IMR-90 (cell line): Measurements from ENCODE around the gene TCFL5. TPM values are rescaled to one million over a fixed set of nuclear protein-coding genes. Genes with fewer than 3 reads are reported as not detected.

Experiments
- ATAC-seq: fragments of 200-7000 bp; cut with Tn5 transposase; 2 replicates; pipeline ENCODE4 v1.9.1; 2020; ENCODE audit warnings: low read depth, mild to moderate bottlenecking, moderate library complexity
- BruUV-seq: library from RNA; stranded (reverse); fragments of 400-500 nt; replicated peaks from 2 replicates; lab custom pipeline; 2021; lab: Mats Ljungman, UMichigan
- CTCF ChIA-PET: fragments of 300-600 bp; formaldehyde crosslinking; extraction: SDS; loops from one replicate; lab custom pipeline; 2021; ENCODE audit warnings: antibody characterized with exemption; lab: Yijun Ruan, JAX
- POLR2A ChIA-PET: fragments of 300-600 bp; sonication (Branson Sonifier 250); formaldehyde crosslinking; loops from one replicate; lab custom pipeline; 2022; ENCODE audit warnings: antibody characterized with exemption; ENCODE audit not compliant: unreplicated experiment; lab: Charles Lee
- DNase-seq: peaks from one replicate; pipeline ENCODE4 v3.0.0; 2013
- H2AFZ ChIP-seq: replicated peaks from 2 replicates; pipeline ENCODE3; 2013; ENCODE audit warnings: low read length, mild to moderate bottlenecking; ENCODE audit not compliant: poor library complexity
- H2AK5ac ChIP-seq: 2 replicates; pipeline ENCODE4 v1.6.1; 2013; ENCODE audit warnings: low read depth, low read length, inconsistent platforms
- H2AK9ac ChIP-seq: replicated peaks from 2 replicates; pipeline ENCODE3; 2013; ENCODE audit warnings: mild to moderate bottlenecking, low read depth, low read length, moderate library complexity; ENCODE audit not compliant: poor library complexity
- H2BK120ac ChIP-seq: 2 replicates; pipeline ENCODE4 v1.6.1; 2013; ENCODE audit warnings: low read depth, low read length, inconsistent platforms
- H2BK15ac ChIP-seq: 3 replicates; pipeline ENCODE4 v1.6.1; 2013; ENCODE audit warnings: low read depth, low read length, inconsistent platforms
- H2BK20ac ChIP-seq: 2 replicates; pipeline ENCODE4 v1.6.1; 2013; ENCODE audit warnings: low read depth, mild to moderate bottlenecking, inconsistent platforms, low read length, moderate library complexity
- H2BK5ac ChIP-seq: 2 replicates; pipeline ENCODE4 v1.6.1; 2013; ENCODE audit warnings: mild to moderate bottlenecking, low read depth, low read length, inconsistent platforms; ENCODE audit not compliant: poor library complexity, severe bottlenecking
- H3K14ac ChIP-seq: replicated peaks from 2 replicates; pipeline ENCODE4 v1.6.1; 2013; ENCODE audit warnings: low read depth, low read length, inconsistent platforms
- H3K18ac ChIP-seq: 2 replicates; pipeline ENCODE4 v1.6.1; 2013; ENCODE audit warnings: low read depth, low read length, control low read depth
- H3K23ac ChIP-seq: 2 replicates; pipeline ENCODE4 v1.6.1; 2013; ENCODE audit warnings: low read depth, low read length, inconsistent platforms
- H3K27ac ChIP-seq: 2 replicates; pipeline ENCODE4 v1.5.1; 2013; ENCODE audit warnings: mild to moderate bottlenecking, control low read depth, low read length; ENCODE audit not compliant: insufficient read depth
- H3K27me3 ChIP-seq: 2 replicates; pipeline ENCODE4 v1.6.1; 2013; ENCODE audit warnings: low read length; ENCODE audit not compliant: control insufficient read depth, insufficient read depth
- H3K36me3 ChIP-seq: 2 replicates; pipeline ENCODE4 v1.6.1; 2013; ENCODE audit warnings: low read length, mixed read lengths; ENCODE audit not compliant: control insufficient read depth, insufficient read depth
- H3K4ac ChIP-seq: 2 replicates; pipeline ENCODE4 v1.6.1; 2013; ENCODE audit warnings: low read depth, low read length, inconsistent platforms
- H3K4me1 ChIP-seq: 2 replicates; pipeline ENCODE4 v1.6.1; 2013; ENCODE audit warnings: low read length, mixed read lengths; ENCODE audit not compliant: control insufficient read depth, insufficient read depth
- H3K4me2 ChIP-seq: 2 replicates; pipeline ENCODE4 v1.6.1; 2013; ENCODE audit warnings: low read depth, mild to moderate bottlenecking, control low read depth, low read length, moderate library complexity
- H3K4me3 ChIP-seq: 2 replicates; pipeline ENCODE4 v1.5.1; 2013; ENCODE audit warnings: low read depth, mild to moderate bottlenecking, control low read depth, low read length, moderate library complexity; ENCODE audit not compliant: insufficient read depth
- H3K56ac ChIP-seq: 2 replicates; pipeline ENCODE4 v1.6.1; 2013; ENCODE audit warnings: low read length, inconsistent platforms; ENCODE audit not compliant: insufficient read depth; ENCODE audit errors: extremely low read depth
- H3K79me1 ChIP-seq, 2 experiments: 2 replicates each; pipeline ENCODE4 v1.6.1; 2013; ENCODE audit warnings: low read length in 2 of 2, inconsistent platforms in 1 of 2, low read depth in 1 of 2
- H3K9ac ChIP-seq: 2 replicates; pipeline ENCODE4 v1.6.1; 2013; ENCODE audit warnings: low read depth, low read length, control low read depth
- H3K9me1 ChIP-seq: 2 replicates; pipeline ENCODE4 v1.6.1; 2013; ENCODE audit warnings: low read length, inconsistent platforms; ENCODE audit not compliant: insufficient read depth
- H3K9me3 ChIP-seq: 2 replicates; pipeline ENCODE4 v1.6.1; 2013; ENCODE audit warnings: low read length; ENCODE audit not compliant: control insufficient read depth, insufficient read depth
- H4K20me1 ChIP-seq: 2 replicates; pipeline ENCODE4 v1.6.1; 2013; ENCODE audit warnings: low read length, inconsistent platforms; ENCODE audit not compliant: insufficient read depth
- H4K5ac ChIP-seq: 2 replicates; pipeline ENCODE4 v1.6.1; 2013; ENCODE audit warnings: mild to moderate bottlenecking, low read depth, low read length, control low read depth
- H4K8ac ChIP-seq, 2 experiments: 2 replicates each; pipeline ENCODE4 v1.6.1; 2013; ENCODE audit warnings: low read depth in 2 of 2, low read length in 2 of 2, control low read depth in 1 of 2, inconsistent platforms in 1 of 2
- H4K91ac ChIP-seq: 2 replicates; pipeline ENCODE4 v1.6.1; 2013; ENCODE audit warnings: low read depth, low read length, inconsistent platforms; ENCODE audit not compliant: insufficient read depth
- BHLHE40 ChIP-seq: fragments of 150-350 bp; IDR thresholded peaks from 2 replicates; pipeline ENCODE4 v1.6.1; 2016; ENCODE audit warnings: mild to moderate bottlenecking, low read depth, low read length
- CEBPB ChIP-seq: IDR thresholded peaks from 2 replicates; pipeline ENCODE4 v1.6.1; 2012; ENCODE audit warnings: low read depth, low read length, improper control_type of control experiment
- CHD1 ChIP-seq: IDR thresholded peaks from 2 replicates; pipeline ENCODE4 v1.6.1; 2012; ENCODE audit warnings: low read depth, low read length, improper control_type of control experiment
- CTCF ChIP-seq: conservative IDR thresholded peaks from 2 replicates; pipeline ENCODE4 v1.5.1; 2012; ENCODE audit warnings: mild to moderate bottlenecking, low read depth, low read length, improper control_type of control experiment
- ELK1 ChIP-seq: fragments of 150-350 bp; IDR thresholded peaks from 2 replicates; pipeline ENCODE4 v1.6.1; 2016; ENCODE audit warnings: low read depth, mild to moderate bottlenecking, low read length, moderate library complexity, borderline replicate concordance
- FOS ChIP-seq: fragments of 150-350 bp; IDR thresholded peaks from 2 replicates; pipeline ENCODE4 v1.6.1; 2016; ENCODE audit warnings: low read depth, low read length
- MAFK ChIP-seq: IDR thresholded peaks from 2 replicates; pipeline ENCODE4 v1.6.1; 2012; ENCODE audit warnings: low read depth, low read length, improper control_type of control experiment
- MAZ ChIP-seq: IDR thresholded peaks from 2 replicates; pipeline ENCODE4 v1.6.1; 2012; ENCODE audit warnings: low read depth, mild to moderate bottlenecking, low read length, improper control_type of control experiment, moderate library complexity, borderline replicate concordance
- MXI1 ChIP-seq: IDR thresholded peaks from 2 replicates; pipeline ENCODE4 v1.6.1; 2012; ENCODE audit warnings: low read depth, mild to moderate bottlenecking, low read length, moderate library complexity, borderline replicate concordance
- NFE2L2 ChIP-seq: fragments of 150-350 bp; IDR thresholded peaks from 2 replicates; pipeline ENCODE4 v1.6.1; 2016; ENCODE audit warnings: low read depth, mild to moderate bottlenecking, low read length
- POLR2A ChIP-seq: IDR thresholded peaks from 2 replicates; pipeline ENCODE4 v1.6.1; 2012; ENCODE audit warnings: mild to moderate bottlenecking, low read depth, low read length
- RAD21 ChIP-seq: IDR thresholded peaks from 2 replicates; pipeline ENCODE4 v1.6.1; 2012; ENCODE audit warnings: low read length, improper control_type of control experiment
- RCOR1 ChIP-seq: IDR thresholded peaks from 2 replicates; pipeline ENCODE4 v1.6.1; 2012; ENCODE audit warnings: mild to moderate bottlenecking, low read length, improper control_type of control experiment; ENCODE audit not compliant: insufficient replicate concordance
- RFX5 ChIP-seq: IDR thresholded peaks from 2 replicates; pipeline ENCODE4 v1.8.0; 2012; ENCODE audit warnings: low read depth, mild to moderate bottlenecking, low read length, moderate library complexity
- SMC3 ChIP-seq: fragments of 150-350 bp; IDR thresholded peaks from 2 replicates; pipeline ENCODE4 v1.6.1; 2016; ENCODE audit warnings: low read depth, mild to moderate bottlenecking, antibody characterized with exemption, low read length, moderate library complexity
- USF2 ChIP-seq: fragments of 150-350 bp; IDR thresholded peaks from 2 replicates; pipeline ENCODE4 v1.6.1; 2017; ENCODE audit warnings: mild to moderate bottlenecking, antibody characterized with exemption, low read length, low read depth
- WGBS, 2 experiments: methylation state at CpG; one replicate each; pipeline versions ENCODE4 v1.1.5 to v1.1.7; 2013; ENCODE audit warnings: missing lambda C conversion rate in 2 of 2; ENCODE audit not compliant: insufficient read length in 1 of 2; ENCODE audit errors: extremely low coverage in 2 of 2; 5-methylcytosine and 5-hydroxymethylcytosine counted together
- dilution Hi-C: fragments of 300-500 bp; cut with HindIII; formaldehyde crosslinking; loops from one replicate; pipeline ENCODE4 v1.14.3; 2018; ENCODE audit warnings: low sequenced_read_pairs; ENCODE audit not compliant: unreplicated experiment
- in situ Hi-C: fragments of 300-500 bp; cut with MboI; formaldehyde crosslinking; loops from 3 replicates; pipeline ENCODE4 v1.14.3; 2019; ENCODE audit warnings: low sequenced_read_pairs, inconsistent platforms, mixed read lengths
- intact Hi-C: fragments of 100-400 bp; cut with micrococcal nuclease; formaldehyde crosslinking; loops from 2 replicates; pipeline ENCODE4 v1.10.0; 2022
- polyA plus RNA-seq, 3 experiments: library from polyadenylated mRNA; depleted of rRNA; stranded (reverse); fragments of >200 nt; gene quantifications; 2 replicates each; pipeline ENCODE4 v1.2.3, GENCODE V29; 2012; ENCODE audit warnings: low replicate concordance in 1 of 3
- total RNA-seq: library from RNA; depleted of rRNA; stranded (reverse); fragments of >200 nt; gene quantifications from 2 replicates; pipeline ENCODE4 v1.2.3, GENCODE V29; 2012

The TCFL5 gene
- total and polyA plus RNA-seq, 2 of the 4 experiments (the other 2 are of a cell fraction) = 6.0 to 8.2 TPM

GRCh38 chr20:62830251-62830650 is 31.4 kb downstream of the TCFL5 start:
- in situ Hi-C loops = no loop called here

More at GRCh38 chr20:62830251-62830650, 31.4 kb downstream of the TCFL5 start:
- Histone ChIP-seq H2AK9ac (no peak overlapping the region), H3K4ac (no peak overlapping the region), H2BK20ac (no peak overlapping the region), H3K9me1 (no peaks in the 10 kb centered on the region; the same call in 1 of the 2 replicates), H4K8ac (no peak overlapping the region), H3K9me3 (no peaks in the 10 kb centered on the region), H3K4me1 (peaks cover 3% of the 10 kb centered on the region; the same call in 1 of the 2 replicates), H4K5ac (no peak overlapping the region), H2AFZ (no peak overlapping the region), H3K14ac (no peak overlapping the region), H3K27me3 (no peaks in the 10 kb centered on the region; the same call in 1 of the 2 replicates), H2BK120ac (no peak overlapping the region), H4K20me1 (no peaks in the 10 kb centered on the region), H3K36me3 (no peaks in the 10 kb centered on the region), H3K18ac (no peak overlapping the region), H4K91ac (no peak overlapping the region), H2BK5ac (no peak overlapping the region), H3K27ac (no peak overlapping the region), H3K56ac (no peak overlapping the region), H2AK5ac (no peak overlapping the region), H3K79me1 (no peaks in the 10 kb centered on the region), H2BK15ac (no peak overlapping the region), H3K23ac (no peak overlapping the region), H3K4me3 (no peak overlapping the region), H3K9ac (no peak overlapping the region), H3K4me2 (no peak overlapping the region)
- intact Hi-C loops (no loop called here), dilution Hi-C loops (no loop called here)
- TF ChIP-seq NFE2L2 (no peak), CEBPB (no peak), MXI1 (no peak), RCOR1 (no peak), ELK1 (no peak), CTCF (no peak), USF2 (no peak), POLR2A (no peak), BHLHE40 (no peak), MAFK (no peak), MAZ (no peak), FOS (no peak), RFX5 (no peak), CHD1 (no peak), SMC3 (no peak), RAD21 (no peak)
- ATAC-seq (no peak), DNase-seq (no peak)
- CTCF ChIA-PET = no interaction called here
- BruUV-seq = no TSS peak
- no CpG with 5 or more reads among the region's 14 CpGs for WGBS, 2 experiments
- POLR2A ChIA-PET = no interaction called here
